NT2/D1 (cell line): Measurements from ENCODE around the gene TTC34.

Source experiments
- DNase-seq: peaks from one replicate; pipeline ENCODE4 v3.0.0-alpha.2; 2011; ENCODE audit warnings: low read depth, low spot score
- H3K27me3 ChIP-seq: 2 replicates; pipeline ENCODE4 v1.6.0; 2011; ENCODE audit warnings: mild to moderate bottlenecking; ENCODE audit not compliant: insufficient read length, insufficient read depth
- H3K36me3 ChIP-seq: 2 replicates; pipeline ENCODE4 v1.6.1; 2011; ENCODE audit warnings: mild to moderate bottlenecking, low read length, mixed read lengths; ENCODE audit not compliant: insufficient read depth, insufficient read length
- H3K4me1 ChIP-seq: 2 replicates; pipeline ENCODE4 v1.5.1; 2011; ENCODE audit not compliant: insufficient read depth, insufficient read length
- H3K4me3 ChIP-seq: 2 replicates; pipeline ENCODE4 v1.5.1; 2011; ENCODE audit warnings: low read depth; ENCODE audit not compliant: insufficient read length
- H3K9ac ChIP-seq: 2 replicates; pipeline ENCODE4 v1.6.0; 2011; ENCODE audit warnings: low read depth; ENCODE audit not compliant: insufficient read length
- H3K9me3 ChIP-seq: 2 replicates; pipeline ENCODE4 v1.5.1; 2011; ENCODE audit warnings: mild to moderate bottlenecking, low read length; ENCODE audit not compliant: insufficient read depth
- SUZ12 ChIP-seq: IDR thresholded peaks from 2 replicates; pipeline ENCODE4 v1.6.1; 2011; ENCODE audit not compliant: insufficient read length, insufficient read depth; ENCODE audit errors: extremely low read depth
- YY1 ChIP-seq: IDR thresholded peaks from 2 replicates; pipeline ENCODE4 v1.6.1; 2011; ENCODE audit not compliant: insufficient read length, insufficient read depth
- ZNF274 ChIP-seq: IDR thresholded peaks from 2 replicates; pipeline ENCODE4 v1.6.1; 2011; ENCODE audit warnings: mild to moderate bottlenecking, low read depth, low read length

The TTC34 gene

DNA sequence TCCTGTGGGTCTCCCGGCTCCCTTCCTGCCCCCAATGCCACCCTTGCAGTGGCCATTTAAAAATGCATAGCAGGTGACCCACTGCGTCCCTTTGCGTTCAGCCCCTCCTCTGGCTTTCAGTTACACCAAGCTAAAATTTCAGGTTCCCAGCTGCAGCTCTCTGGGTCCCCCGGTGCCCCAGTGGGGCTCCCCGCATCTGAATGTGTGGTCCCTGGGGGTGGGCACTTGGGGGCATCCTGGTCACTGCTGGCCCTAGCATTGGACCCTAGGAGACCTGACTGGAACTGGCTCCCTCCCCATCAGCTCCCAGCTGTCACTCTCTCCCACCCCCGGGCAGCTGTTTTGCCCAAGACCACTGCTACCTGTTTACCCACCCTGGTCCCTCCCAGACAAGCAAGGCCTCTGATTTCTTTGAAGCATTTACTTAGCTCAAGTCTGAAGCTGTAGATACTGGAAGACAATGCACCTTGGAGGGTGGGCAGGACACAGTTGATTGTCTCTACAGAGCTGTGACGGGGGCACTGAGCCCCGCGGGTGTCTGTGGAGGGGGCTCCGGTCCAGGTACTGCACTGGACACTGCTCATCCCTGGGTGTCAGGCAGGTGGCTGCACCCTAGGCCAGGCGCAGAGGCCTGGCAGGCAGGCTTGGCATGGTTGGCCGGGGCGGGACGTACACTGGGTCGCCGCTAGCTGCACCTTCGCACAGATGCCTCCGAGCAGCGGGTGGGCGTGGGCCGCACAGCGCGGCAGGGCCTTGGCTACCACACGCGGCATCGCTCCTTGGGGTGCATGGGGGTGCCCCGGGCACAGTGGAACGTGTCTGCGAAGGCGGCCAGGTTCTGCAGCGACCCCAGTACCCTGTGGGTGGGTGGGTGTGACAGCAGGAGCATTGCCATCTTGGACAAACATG is 211.0 kb downstream of the TTC34 start:
- no peak for TF ChIP-seq ZNF274
- no peak for TF ChIP-seq YY1
- TF ChIP-seq SUZ12, result no peak
- Histone ChIP-seq H3K9me3 (peaks cover 19% of the 10 kb centered on the region; the same call in 1 of the 2 replicates), H3K4me3 (no peak overlapping the region), H3K36me3 (peaks cover 7% of the 10 kb centered on the region), H3K9ac (no peak overlapping the region), H3K27me3 (no peaks in the 10 kb centered on the region), H3K4me1 (no peaks in the 10 kb centered on the region)
- DNase-seq, result no peak

DNA sequence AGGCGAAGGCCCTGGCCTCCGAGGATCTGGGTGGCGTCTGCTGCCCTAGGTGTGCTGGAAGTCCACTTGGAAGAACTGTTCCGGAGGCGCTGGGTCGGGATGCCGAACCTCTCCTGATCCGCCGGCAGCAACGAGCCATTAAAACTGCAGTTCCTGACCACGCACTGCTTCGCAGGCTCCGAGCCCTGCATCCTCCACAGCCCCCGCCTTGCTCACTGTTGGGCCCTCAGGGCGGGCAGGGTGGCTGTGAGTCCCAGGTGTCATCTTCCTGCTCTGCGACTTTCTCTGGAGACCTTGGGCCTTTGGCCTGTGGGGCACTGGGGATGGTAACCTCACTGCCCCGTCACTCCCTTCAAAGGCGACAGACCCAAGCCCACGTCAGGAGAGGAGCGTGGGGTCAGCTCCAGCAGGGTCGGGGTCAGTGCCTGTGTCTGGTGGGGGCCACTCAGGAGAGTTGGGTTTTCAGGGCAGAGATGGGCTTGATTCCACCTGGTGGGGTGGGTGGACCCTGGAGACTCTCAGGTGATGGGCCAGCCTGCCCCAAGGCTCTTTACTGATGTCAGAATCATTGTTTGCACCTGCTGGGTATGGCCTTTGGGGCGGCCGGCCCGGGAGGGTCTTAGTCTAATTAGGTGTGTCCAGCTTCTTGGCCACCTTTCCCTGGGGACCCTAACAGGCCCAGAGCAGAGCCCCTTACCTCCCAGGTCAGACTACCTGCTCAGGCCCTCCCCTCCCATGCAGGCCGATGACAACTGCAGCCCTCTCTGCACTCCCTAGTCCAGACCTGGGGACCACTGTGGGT is 211.9 kb downstream of the TTC34 start:
- Histone ChIP-seq H3K4me3 (no peak overlapping the region), H3K36me3 (peaks cover 7% of the 10 kb centered on the region), H3K9me3 (peaks cover 19% of the 10 kb centered on the region; the same call in 1 of the 2 replicates), H3K27me3 (no peaks in the 10 kb centered on the region), H3K4me1 (no peaks in the 10 kb centered on the region), H3K9ac (no peak overlapping the region)
- no peak for TF ChIP-seq YY1
- TF ChIP-seq ZNF274, result no peak
- no peak for TF ChIP-seq SUZ12
- DNase-seq, result no peak

DNA sequence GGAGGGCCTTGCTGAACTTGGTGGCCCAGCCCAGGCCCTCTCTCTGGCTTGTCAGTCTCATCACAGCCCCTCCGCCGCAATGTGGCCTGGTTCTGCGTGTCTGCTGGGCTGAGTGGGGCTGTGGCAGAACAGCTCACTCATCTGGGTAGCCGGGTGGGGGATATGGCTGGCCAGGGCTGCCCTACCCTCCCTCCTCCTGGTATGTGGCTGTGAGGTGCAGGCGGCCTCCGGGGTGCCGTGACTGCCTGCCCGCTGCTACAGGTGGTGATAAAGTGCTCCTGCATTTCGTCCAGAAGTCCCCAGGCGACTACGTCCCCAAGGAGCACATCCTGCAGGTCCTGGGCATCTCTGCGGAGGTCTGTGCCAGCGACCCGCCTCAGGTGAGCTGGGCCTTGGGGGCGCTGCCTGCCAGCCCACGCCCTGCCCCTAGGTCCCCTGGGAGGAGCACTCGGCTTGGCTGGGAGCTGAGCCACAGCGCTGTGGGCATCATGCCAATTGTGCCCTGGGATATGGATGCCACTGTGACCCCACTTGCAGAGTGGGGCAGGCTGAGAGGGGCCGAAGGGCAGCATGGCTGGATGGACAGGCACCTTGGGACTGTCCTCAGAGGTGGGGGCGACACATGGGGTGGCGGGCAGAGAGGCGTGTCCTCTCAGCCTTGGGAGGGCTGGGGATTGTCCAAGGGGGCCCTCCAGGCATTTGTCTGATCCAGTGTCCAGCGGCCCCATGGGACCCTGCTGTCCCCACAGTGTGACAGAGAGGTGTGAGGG is 212.6 kb downstream of the TTC34 start:
- H3K27me3 ChIP-seq, result no peaks in the 10 kb centered on the region
- H3K36me3 ChIP-seq, result peaks cover 12% of the 10 kb centered on the region
- no peak overlapping the region for H3K4me3 ChIP-seq
- H3K4me1 ChIP-seq, result no peaks in the 10 kb centered on the region
- no peak for DNase-seq
- H3K9ac ChIP-seq, result no peak overlapping the region
- peaks cover 19% of the 10 kb centered on the region; the same call in 1 of the 2 replicates for H3K9me3 ChIP-seq
- TF ChIP-seq ZNF274 (no peak), SUZ12 (no peak), YY1 (no peak)

DNA sequence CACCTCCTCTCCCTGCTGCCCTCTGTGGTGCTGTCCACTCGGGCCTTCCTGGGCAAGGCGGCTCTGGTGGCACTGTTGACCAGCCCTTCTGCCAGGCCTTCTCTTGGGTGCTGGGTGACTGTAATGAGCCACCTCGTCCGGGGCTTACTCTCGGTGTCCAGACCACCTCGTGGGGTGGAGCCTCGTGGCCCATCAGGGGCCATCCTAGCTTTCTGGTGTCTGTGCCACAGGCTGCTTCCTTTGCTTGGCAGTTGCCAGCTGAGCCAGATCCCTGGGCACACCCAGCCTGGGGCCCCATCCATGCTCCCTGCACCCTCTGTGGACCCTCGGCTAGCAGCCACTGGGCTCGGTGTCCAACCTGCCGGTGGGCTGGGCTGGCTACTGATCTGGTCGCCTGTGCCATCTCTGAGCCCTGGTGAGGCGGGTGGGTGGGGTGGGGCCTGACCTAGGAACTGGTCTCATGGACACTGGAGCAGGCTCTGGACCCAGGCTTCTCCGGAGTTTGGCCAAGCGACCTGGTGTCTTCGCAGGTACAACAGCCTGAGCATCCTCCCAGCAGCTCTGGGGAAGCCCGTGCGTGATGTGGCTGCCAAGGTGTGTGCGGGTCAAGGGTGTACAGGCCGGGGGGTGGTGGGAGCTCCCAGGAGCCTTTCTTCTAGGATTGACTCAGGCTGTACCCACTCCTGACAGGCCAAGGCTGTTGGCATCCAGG is 213.5 kb downstream of the TTC34 start:
- TF ChIP-seq YY1 (no peak), SUZ12 (no peak), ZNF274 (no peak)
- Histone ChIP-seq H3K4me1 (peaks cover 3% of the 10 kb centered on the region), H3K4me3 (no peak overlapping the region), H3K9me3 (peaks cover 19% of the 10 kb centered on the region; the same call in 1 of the 2 replicates), H3K27me3 (no peaks in the 10 kb centered on the region), H3K36me3 (peaks cover 12% of the 10 kb centered on the region), H3K9ac (peak overlapping the region; percentile 32)
- no peak for DNase-seq

DNA sequence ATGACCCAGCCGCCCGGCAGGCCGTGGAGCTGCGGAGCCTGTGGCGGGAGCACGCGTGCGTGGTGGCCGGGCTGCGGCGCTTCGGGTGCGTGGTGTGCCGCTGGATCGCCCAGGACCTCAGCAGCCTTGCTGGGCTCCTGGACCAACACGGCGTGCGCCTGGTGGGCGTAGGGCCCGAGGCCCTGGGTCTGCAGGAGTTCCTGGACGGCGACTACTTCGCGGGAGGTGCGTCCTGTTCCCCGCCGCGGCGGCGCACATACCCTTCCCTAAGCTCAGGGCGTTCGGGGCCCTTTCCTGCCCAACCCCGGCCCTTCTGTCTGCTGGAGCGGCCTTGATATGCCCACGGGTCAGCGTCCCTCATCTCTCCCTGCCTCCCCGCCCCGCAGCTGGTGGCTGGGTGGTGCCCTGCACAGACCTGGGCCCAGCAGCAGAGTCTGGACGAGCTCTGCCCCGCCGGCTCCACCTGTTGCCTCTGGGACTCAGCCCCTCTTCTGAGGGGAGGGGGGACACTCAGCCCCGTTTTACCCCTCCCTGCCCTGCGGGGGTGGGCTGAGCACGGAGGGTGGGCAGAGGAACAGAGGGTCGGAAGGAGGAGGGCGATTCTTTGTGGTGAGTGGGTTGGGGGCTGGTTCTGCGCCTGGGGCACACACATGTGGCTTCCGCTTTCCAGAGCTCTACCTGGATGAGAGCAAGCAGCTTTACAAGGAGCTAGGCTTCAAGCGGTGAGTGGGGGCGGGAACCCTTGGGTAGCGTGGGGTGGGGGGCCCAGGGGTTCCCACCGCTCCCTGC is 214.2 kb downstream of the TTC34 start:
- H3K9ac ChIP-seq, result peak overlapping the region; percentile 86
- no peak for DNase-seq
- TF ChIP-seq YY1 (no peak), SUZ12 (no peak), ZNF274 (no peak)
- peaks cover 12% of the 10 kb centered on the region for H3K36me3 ChIP-seq
- peaks cover 3% of the 10 kb centered on the region for H3K4me1 ChIP-seq
- H3K9me3 ChIP-seq, result peaks cover 19% of the 10 kb centered on the region; the same call in 1 of the 2 replicates
- H3K27me3 ChIP-seq, result no peaks in the 10 kb centered on the region
- H3K4me3 ChIP-seq, result peak overlapping the region; percentile 80
